Activated gamma-delta T cell (primary cell): Measurements from ENCODE around the gene ACSS1.
"Not testable (repeated sequence)": the region's sequence is repeated elsewhere in the genome, so short reads cannot be mapped to it uniquely, and the experiment has no call there.

Experiments
- DNase-seq: peaks from one replicate; lab custom pipeline; 2025; lab: John Stamatoyannopoulos, UW

Gene ACSS1

GRCh38 chr20:25011261-25011660 lies 46.7 kb downstream of the ACSS1 start:
- DNase-seq, result no peak

DNA sequence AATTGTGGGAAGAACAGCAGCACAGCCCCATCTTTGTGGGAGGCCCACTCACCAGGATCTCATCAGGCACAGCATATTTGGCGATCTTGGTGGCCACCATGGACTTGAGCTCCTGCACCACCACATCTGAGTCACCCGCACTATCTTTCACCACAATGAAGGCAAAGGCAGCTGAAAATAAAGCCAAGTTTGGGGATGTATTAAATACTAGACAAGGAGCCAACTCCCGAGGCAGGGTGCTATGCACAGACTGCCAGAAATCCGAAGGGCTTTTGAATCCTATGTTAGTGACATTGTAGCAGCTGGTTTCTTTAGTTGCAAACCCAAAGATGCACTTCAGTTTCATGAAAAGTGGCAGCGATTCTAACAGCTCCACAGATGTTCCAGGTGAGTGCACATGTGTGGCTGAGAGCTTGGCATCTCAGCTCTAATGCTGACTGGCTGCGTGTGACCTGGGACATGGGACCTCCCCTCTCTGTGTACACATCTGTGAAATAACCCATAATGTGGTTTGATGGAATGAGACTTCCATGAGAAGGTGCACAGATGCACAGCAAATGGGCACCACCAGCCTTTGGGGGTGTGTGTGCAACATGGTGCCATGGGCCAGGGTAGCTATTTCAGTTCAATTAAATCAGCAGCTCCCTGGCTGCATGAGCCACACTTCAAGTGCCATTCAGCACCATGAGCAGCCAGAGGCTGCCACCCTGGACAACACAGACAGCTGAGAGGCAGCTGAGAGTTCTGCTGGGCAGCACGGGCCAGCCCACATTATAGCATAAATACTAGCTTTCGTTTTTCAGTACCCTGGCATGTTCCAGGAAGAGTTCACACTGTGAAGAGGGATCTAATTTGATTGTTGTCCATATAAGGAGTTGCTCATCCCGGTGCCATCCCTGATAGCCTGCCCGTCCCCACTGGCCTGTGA lies 48.5 kb downstream of the ACSS1 start:
- DNase-seq, result no peak

GRCh38 chr20:25008388-25009217 lies 49.3 kb downstream of the ACSS1 start:
- no peak for DNase-seq

DNA sequence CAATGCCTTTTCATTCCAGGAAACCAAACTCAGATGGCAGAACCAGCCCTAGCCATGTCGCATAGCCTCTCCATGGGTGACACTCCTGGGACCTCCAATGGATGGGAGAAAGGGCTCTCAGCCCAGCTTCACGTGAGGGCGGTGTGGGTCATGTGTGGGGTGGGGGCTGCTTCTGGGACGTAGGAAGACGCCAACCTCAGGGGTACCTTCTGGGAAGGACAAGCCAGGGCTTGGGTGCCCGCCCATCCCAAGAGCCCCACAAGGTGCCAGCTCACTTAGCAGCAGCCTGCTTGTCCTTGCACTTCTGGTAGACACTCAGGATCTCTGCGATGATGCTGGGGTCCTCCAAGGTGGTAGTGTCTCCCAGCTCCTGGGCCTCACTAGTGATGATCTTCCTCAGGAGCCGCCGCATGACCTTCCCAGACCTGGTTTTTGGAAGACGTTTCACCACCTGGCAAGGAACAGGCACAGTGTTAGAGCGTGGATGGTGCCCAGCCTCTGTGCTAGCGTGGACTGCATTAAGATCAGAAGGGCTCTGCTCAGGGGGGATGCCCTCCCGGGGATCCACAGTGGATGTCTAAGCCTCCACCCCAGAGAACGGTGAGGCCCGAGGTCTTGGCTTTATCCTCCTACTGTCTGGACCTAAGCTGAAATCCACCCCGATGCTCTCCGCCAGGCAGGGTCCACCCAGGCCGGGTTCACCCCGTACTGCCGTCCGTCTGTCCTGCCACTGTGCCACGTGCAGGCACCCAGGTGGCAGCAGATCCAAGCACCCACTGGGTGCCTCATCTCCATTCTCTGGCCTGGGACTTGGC lies 50.2 kb downstream of the ACSS1 start:
- DNase-seq, result no peak

GRCh38 chr20:25006431-25007167 lies 51.3 kb downstream of the ACSS1 start:
- no peak for DNase-seq

GRCh38 chr20:25005661-25006060 lies 52.3 kb downstream of the ACSS1 start:
- DNase-seq, result no peak

DNA sequence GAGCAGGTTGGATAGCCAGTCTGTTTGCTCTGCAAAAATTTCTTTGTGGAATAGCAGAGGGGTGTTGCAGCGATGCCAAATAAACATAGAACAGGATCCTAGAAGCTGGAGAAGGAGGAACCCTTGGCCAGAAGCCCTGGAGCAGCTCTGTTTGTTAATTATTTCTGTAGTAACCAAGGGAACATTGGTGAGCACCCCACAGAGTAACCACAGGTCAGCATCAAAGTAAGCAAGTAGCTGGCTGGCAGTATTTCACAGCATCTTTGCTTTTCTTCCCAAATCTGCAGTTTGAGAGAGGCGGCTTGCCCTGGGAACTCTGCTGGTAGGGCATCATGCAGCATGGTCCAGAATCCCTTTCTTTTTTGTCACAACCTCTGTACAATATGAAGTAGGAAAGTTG lies 52.7 kb downstream of the ACSS1 start:
- no peak for DNase-seq

GRCh38 chr20:25003002-25003401 lies 54.9 kb downstream of the ACSS1 start:
- no peak for DNase-seq

DNA sequence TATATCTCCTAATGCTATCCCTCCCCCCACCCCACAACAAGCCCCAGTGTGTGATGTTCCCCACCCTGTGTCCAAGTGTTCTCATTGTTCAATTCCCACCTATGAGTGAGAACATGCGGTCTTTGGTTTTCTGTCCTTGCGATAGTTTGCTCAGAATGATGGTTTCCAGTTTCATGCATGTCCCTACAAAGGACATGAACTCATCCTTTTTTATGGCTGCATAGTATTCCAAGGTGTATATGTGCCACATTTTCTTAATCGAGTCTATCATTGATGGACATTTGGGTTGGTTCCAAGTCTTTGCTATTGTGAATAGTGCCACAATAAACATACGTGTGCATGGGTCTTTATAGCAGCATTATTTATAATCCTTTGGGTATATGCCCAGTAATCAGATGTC lies 56.6 kb downstream of the ACSS1 start:
- DNase-seq, result not testable (repeated sequence)

GRCh38 chr20:25000268-25000801 lies 57.6 kb downstream of the ACSS1 start:
- no peak for DNase-seq

- no peak for DNase-seq
Measured at GRCh38 chr20:24999568-24999967, 58.4 kb downstream of the ACSS1 start.

DNA sequence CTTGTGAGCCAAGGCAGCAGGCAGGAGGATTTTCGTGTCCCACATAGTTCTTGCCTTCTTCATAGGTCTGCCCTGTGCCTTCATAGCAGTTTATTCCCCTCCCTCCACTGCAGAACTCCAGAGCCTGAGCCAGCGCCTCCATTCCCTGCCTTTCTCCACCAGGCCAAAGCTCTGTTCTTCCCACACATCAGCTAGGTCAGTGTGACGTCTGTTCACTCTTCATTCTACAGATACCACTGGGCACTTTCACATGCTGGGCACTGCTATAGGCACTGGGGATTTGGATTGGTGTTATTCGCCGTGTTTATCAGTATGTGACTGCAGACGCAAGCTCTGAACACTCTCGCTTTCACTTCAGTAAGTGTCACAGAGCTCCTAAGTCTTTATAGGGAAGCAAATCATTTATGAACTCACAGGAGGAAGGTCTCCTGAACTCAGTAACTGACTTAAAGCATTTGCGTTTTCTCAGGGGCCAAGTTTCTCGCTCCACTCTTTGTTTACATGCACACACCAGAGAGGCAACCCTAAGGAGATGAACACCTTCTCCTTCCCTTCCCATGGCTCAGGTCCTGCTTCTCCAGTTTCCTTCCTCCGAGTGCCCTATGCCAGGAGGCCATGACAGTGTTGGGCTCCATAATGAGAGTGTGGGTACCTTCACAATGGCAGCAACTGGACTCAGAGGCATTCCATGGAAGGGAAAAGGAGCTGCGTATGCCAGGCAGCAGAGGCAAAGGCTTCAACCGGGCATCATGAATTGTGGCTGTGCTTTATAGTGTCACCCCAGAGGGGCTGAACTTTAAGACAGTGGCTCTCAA lies 59.1 kb downstream of the ACSS1 start:
- DNase-seq, result no peak

DNA sequence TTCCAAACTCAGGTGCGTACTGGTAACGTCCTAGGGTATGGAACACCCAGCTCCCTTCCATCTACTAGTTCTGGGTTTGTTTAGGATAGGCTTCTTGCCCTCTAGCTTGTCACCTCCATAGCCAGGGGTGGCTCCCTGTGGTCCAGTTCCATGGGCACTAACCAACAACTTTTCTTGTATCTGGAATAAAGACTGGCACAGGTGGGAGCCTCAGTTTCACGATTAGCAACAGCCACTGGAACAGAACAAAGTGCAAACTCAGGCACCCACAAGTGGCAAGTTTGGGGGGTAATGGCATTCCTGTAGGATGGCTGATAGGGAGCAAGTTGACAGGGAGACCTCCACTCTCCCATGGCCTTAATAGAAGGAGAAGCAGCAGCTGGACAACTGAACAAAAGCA lies 59.8 kb downstream of the ACSS1 start:
- DNase-seq, result no peak

DNA sequence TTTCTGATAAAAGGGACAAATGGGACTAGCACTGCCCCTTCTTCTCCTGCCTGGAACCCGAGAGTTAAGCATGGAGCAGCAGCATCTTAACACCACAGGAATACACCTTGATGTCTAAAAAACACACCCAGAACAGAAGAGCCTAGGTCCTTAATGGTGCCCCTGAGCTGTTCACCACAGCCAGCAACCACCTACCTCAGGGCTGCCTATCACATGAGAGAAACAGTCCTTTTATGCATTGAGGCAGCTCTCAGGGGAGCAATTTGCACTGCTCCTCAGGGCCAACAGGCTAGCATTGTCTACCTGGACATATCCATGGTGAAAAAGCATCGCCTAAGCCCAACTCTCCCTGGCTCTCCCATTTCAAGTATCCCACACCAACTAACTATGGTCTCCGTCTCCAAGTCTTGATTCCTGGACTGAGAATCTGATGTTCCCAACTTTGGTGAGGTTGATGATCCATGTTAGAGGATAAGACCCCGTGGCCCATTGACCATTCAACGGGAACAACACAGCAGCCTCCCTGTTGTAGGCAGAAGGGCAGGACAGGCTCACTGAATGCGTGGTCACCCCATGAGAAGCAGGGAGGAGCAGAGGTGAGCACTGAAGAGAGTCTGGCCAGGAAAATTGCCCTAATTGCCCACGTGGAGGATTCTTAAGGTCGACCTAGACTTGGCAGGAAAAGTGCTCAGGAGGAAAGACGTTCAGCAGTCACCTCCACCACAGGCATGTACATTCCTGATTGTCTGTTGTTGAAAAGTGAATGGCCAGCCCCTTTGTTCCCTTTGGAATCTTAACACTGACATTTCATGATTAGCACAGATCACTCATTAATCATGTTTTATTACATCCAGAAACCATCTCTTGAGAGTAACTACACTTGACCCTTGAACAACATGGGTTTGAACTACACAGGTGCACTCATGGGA lies 61.2 kb downstream of the ACSS1 start:
- DNase-seq, result no peak

DNA sequence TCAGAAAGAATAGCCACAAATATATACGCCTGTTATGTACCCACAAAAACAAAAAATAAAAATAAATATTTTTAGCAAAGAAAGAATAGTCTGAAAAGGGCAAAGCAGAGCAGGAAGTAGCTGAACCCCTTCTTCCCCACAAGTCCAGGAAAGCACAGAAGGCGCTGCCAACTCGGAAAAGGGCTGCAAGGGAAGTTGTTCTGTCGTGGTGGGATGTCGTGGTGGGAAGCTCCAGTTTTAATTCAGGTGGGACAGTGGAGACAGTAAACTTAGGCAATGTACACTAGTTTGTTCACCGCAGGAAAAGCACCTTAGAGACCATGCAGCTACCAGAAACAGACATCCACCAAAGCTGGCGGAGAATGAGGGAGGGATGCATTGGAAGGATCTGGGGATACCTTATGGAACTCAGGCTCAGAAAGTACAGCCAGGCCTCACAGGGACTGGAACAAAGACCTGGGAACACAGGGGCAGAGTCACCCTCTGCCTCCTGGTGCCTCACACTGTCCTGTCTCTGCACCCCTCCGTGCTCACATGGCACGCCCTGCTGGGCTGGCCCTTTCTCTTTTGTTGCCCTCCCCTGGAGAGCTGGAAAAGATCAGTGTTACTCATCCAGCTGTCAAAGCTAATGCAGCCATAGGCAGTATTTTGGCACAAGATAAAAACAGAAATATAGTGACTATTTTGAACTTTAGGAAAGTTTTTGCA lies 62.0 kb downstream of the ACSS1 start:
- no peak for DNase-seq

DNA sequence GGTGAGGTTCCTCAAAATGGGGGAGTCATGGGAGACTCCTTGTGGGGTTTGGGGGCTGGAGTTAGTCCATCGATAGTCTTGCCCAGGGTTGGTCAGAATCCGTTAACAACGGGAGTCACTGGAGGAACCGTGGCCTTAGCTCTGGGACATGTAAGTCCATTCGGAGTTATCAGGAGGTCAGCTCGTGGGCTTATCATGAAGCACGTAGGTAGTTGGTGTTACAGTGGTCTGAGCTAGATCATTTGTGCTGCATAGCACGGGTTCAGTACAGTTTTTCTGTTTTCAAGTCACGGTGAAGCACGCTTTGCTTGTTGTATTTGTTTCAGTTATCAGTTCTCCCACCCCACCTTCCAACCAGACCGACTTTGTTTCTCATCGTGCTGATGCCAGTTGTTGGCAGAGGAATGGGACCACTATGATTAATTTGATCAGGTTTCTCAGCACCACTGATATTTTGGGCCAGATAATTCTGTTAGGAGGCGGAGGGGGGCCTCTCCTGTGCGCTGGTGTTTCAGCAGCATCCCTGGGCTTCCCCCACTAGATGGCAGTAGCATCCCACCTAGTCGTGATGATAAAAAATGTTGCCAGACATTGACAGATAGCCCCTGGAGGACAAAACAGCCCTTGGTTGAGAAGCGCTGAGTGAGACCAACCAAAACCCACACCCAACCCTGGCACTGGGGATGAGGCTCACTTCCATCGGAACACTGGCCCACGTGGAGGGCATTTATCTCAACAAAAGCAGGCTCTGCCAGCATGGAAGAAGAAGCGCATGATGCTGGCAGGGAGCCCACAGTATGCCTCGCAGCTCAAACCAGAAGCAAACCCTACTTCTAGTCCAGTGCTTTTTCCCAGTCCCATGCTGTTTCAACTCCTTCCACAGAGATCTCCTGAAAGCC lies 63.2 kb downstream of the ACSS1 start:
- DNase-seq, result no peak

DNA sequence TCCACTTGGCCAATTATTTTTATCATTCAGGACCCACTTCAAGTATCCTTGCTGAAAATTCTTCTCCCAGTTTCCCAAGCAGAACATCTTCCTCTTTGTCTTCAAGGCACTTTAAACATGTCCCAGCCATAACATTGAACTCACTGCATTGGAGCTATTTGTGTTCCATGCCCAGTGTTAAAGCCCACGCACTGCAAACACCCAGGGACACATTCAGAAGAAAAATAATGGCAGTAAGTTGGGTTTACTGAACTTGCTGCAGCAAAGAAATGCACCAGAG lies 63.8 kb downstream of the ACSS1 start:
- DNase-seq, result no peak
